Common myeloid progenitor, CD34-positive (primary cell): ENCODE measurements around the gene LPCAT2.

Source experiments
- CTCF ChIA-PET: fragments of 350-600 bp; sonication (Branson Sonifier 250); formaldehyde crosslinking; loops from one replicate; lab custom pipeline; 2021; ENCODE audit warnings: antibody characterized with exemption; lab: Charles Lee
- POLR2A ChIA-PET: fragments of 350-600 bp; sonication (Branson Sonifier 250); formaldehyde crosslinking; loops from one replicate; lab custom pipeline; 2021; ENCODE audit warnings: antibody characterized with exemption; lab: Charles Lee
- DNase-seq, 3 donors: peaks; one replicate each; pipeline versions ENCODE4 v3.0.0 to v3.0.0-alpha.2; 2013
- H3K27ac ChIP-seq, 2 experiments: 1 replicate in 1 of 2; 2 replicates in 1 of 2; pipeline ENCODE4 v1.7.0; 2013; ENCODE audit warnings: inconsistent platforms in 2 of 2, low read length in 2 of 2, mild to moderate bottlenecking in 2 of 2, low read depth in 1 of 2, moderate library complexity in 1 of 2; ENCODE audit not compliant: severe bottlenecking in 2 of 2, insufficient read depth in 1 of 2, poor library complexity in 1 of 2
- H3K27me3 ChIP-seq, 5 experiments: replicated peaks in 2 of 5; 1 replicate in 3 of 5; 2 replicates in 2 of 5; pipeline versions ENCODE4 v1.6.1 to v1.7.0; 2013; ENCODE audit warnings: low read length in 4 of 5, mild to moderate bottlenecking in 2 of 5, moderate library complexity in 2 of 5, inconsistent platforms in 1 of 5; ENCODE audit not compliant: insufficient read depth in 5 of 5, control insufficient read depth in 4 of 5
- H3K36me3 ChIP-seq, 4 experiments: 1 replicate in 2 of 4; 2 replicates in 2 of 4; pipeline versions ENCODE4 v1.6.1 to v1.7.0; 2013; ENCODE audit warnings: low read length in 3 of 4, control low read depth in 1 of 4, mild to moderate bottlenecking in 1 of 4; ENCODE audit not compliant: control insufficient read depth in 4 of 4, insufficient read depth in 4 of 4
- H3K4me1 ChIP-seq, 4 experiments: 1 replicate in 3 of 4; 2 replicates in 1 of 4; pipeline versions ENCODE4 v1.6.1 to v1.7.1; 2013; ENCODE audit warnings: low read length in 3 of 4, mild to moderate bottlenecking in 3 of 4, control low read depth in 1 of 4, inconsistent platforms in 1 of 4, moderate library complexity in 1 of 4; ENCODE audit not compliant: control insufficient read depth in 4 of 4, insufficient read depth in 4 of 4; ENCODE audit errors: control extremely low read depth in 1 of 4
- H3K4me3 ChIP-seq, 7 experiments: 1 replicate in 4 of 7; 2 replicates in 3 of 7; pipeline versions ENCODE4 v1.5.1 to v1.7.0; 2013; ENCODE audit warnings: mild to moderate bottlenecking in 7 of 7, low read length in 6 of 7, moderate library complexity in 6 of 7, inconsistent platforms in 2 of 7, low read depth in 2 of 7, control low read depth in 1 of 7; ENCODE audit not compliant: insufficient read depth in 4 of 7, control insufficient read depth in 1 of 7; ENCODE audit errors: extremely low read depth in 1 of 7
- H3K9me3 ChIP-seq, 5 experiments: 1 replicate in 4 of 5; 2 replicates in 1 of 5; pipeline versions ENCODE4 v1.6.1 to v1.7.1; 2013; ENCODE audit warnings: low read length in 4 of 5, mild to moderate bottlenecking in 2 of 5, inconsistent platforms in 1 of 5, low read depth in 1 of 5, moderate library complexity in 1 of 5; ENCODE audit not compliant: control insufficient read depth in 4 of 5, insufficient read depth in 2 of 5; ENCODE audit errors: control extremely low read depth in 1 of 5
- WGBS: methylation state at CpG from one replicate; pipeline ENCODE4 v1.1.5; 2013; ENCODE audit not compliant: insufficient coverage; 5-methylcytosine and 5-hydroxymethylcytosine counted together

The LPCAT2 gene

DNA sequence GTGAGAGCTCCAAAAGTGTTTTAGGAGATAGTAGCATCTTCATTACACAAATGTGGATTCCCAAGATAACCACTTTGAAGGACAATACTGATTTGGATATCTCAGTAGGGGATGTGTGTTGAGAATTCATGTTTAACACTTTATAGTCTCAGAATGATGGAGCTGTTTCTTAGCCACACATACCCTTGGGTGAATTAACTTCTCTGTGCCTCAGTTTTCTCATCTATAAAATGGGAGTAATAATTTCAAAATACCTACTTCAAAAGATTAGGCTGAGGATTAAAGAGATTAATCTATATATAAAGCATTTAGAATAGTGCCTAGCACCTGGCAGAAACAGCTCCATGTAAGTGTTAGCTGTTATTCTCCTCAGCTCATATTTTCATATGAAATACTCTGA is 19.0 kb downstream of the LPCAT2 start:
- Histone ChIP-seq H3K36me3 (peaks cover 6 to 56% (median 27%) of the 10 kb centered on the region in 4 experiments), H3K4me1 (peaks cover 0 to 2% (median 0%) of the 10 kb centered on the region in 4 experiments), H3K4me3 (no peak overlapping the region), H3K27ac (no peak overlapping the region), H3K27me3 (no peaks in the 10 kb centered on the region), H3K9me3 (no peaks in the 10 kb centered on the region)
- ChIA-PET CTCF (interaction anchor here (0.8 to 3.0 kb wide), 9 partner anchors 11 to 174 kb away, joined by 3 to 10 read pairs (median 4); no protein-coding TSS in a partner anchor), POLR2A (no interaction called here)
- DNase-seq = no peak

- POLR2A ChIA-PET = no interaction called here
- Histone ChIP-seq H3K9me3 (no peaks in the 10 kb centered on the region), H3K27me3 (no peaks in the 10 kb centered on the region), H3K36me3 (peaks cover 6 to 54% (median 33%) of the 10 kb centered on the region in 4 experiments), H3K4me1 (peaks cover 0 to 2% (median 0%) of the 10 kb centered on the region in 4 experiments), H3K4me3 (no peak overlapping the region), H3K27ac (no peak overlapping the region)
- CTCF ChIA-PET = interaction anchor here (0.8 to 3.0 kb wide), 8 partner anchors 14 to 173 kb away, joined by 3 to 10 read pairs (median 3); no protein-coding TSS in a partner anchor
- DNase-seq = no peak
- 81% methylated on average over 2 of the region's 2 CpGs for WGBS
Observed at GRCh38 chr16:55529018-55529417, 20.1 kb downstream of the LPCAT2 start.

DNA sequence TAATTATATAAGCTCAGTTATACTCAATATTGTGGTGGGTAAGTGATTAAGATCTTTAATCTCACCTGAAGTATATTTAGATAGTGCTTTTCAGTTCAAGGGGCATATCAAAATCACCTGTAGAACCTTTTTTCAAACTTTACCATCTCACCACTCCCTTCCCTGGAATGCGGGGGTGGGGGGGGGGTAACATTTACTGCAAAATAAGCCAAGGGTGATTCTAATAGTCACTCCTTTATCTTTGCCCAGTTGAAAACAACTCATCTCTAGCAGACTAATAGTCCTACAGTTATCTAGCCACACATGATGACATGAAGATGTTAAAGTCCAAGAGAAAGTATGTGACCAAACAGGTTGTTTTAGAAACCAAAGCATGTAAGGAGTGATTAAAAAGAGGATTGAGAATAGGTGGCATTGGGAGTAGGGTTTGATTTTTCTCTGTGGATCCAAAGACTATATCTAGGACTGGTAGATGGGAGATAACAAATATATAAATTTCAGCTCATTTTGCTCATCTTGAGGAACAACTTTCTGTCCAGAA is 21.5 kb downstream of the LPCAT2 start:
- Histone ChIP-seq H3K9me3 (no peaks in the 10 kb centered on the region), H3K4me3 (no peak overlapping the region), H3K4me1 (peaks cover 0 to 2% (median 0%) of the 10 kb centered on the region in 4 experiments), H3K27ac (no peak overlapping the region), H3K27me3 (no peaks in the 10 kb centered on the region), H3K36me3 (peaks cover 11 to 57% (median 36%) of the 10 kb centered on the region in 4 experiments)
- no peak for DNase-seq
- POLR2A ChIA-PET = no interaction called here
- CTCF ChIA-PET = interaction anchor here (1.1 to 3.6 kb wide), 4 partner anchors 30 to 172 kb away, joined by 3 to 17 read pairs (median 5); no protein-coding TSS in a partner anchor
- no CpG with 5 or more reads among the region's 1 CpG for WGBS

GRCh38 chr16:55532227-55532626 is 23.4 kb downstream of the LPCAT2 start:
- Histone ChIP-seq H3K4me3 (no peak overlapping the region), H3K36me3 (peaks cover 13 to 57% (median 35%) of the 10 kb centered on the region in 4 experiments), H3K27me3 (no peaks in the 10 kb centered on the region), H3K27ac (no peak overlapping the region), H3K4me1 (peaks cover 0 to 10% (median 2%) of the 10 kb centered on the region in 4 experiments), H3K9me3 (no peaks in the 10 kb centered on the region)
- WGBS = no CpG with 5 or more reads among the region's 1 CpG
- POLR2A ChIA-PET = no interaction called here
- no peak for DNase-seq
- CTCF ChIA-PET = interaction anchor here (1.3 to 3.6 kb wide), 4 partner anchors 31 to 170 kb away, joined by 3 to 17 read pairs (median 6); no protein-coding TSS in a partner anchor

DNA sequence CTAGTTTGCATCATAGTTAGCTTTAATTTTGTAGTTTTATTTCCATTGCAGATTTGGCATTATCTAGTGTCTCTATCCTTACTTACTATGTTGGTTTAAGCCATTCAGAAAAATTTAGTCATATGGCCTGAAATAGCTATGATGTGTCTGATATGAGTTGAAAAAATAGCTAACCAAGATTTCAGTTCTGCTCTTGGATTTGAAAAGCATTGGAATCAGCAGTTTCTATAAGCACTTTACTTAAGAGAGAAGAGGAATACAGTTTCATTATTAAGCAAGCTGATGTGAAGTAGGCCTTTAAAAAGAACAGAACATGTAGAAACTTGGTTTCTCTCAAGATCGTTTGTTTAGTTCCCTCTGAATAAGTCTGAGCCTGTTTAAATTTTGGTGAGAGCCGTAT is 25.9 kb downstream of the LPCAT2 start:
- ChIA-PET POLR2A (no interaction called here), CTCF (interaction anchor here (0.7 to 2.6 kb wide), 5 partner anchors 9 to 170 kb away, joined by 3 to 8 read pairs (median 3); no protein-coding TSS in a partner anchor)
- H3K4me1 ChIP-seq = peaks cover 0 to 23% (median 10%) of the 10 kb centered on the region in 4 experiments
- no peak overlapping the region for H3K27ac ChIP-seq
- 100% methylated on average over 2 of the region's 2 CpGs for WGBS
- H3K36me3 ChIP-seq = peaks cover 19 to 53% (median 27%) of the 10 kb centered on the region in 4 experiments
- no peak for DNase-seq
- H3K4me3 ChIP-seq = no peak overlapping the region
- H3K9me3 ChIP-seq = no peaks in the 10 kb centered on the region
- no peaks in the 10 kb centered on the region for H3K27me3 ChIP-seq

DNA sequence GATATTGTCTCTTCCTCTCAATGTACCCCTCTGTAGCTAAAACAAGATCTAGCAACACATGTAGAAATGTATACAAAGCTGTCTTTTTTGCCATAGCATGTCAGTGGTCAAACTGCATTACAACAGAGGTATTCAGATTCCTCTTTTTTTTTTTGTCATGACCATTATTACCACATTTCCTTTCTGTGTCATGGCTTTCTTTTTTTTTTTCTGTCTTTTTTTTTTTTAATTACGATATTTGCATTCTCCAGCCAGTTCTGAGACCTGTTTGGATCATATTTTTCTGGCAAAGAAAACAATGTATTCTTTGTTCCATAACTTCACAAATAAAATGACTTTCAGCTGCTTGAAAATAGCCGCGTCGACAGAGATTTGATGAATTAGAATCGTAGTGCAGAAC is 30.2 kb downstream of the LPCAT2 start:
- no CpG with 5 or more reads among the region's 5 CpGs for WGBS
- POLR2A ChIA-PET = interaction anchor here (1.0 kb wide), 1 partner anchor 29 kb away, joined by 3 read pairs; no protein-coding TSS in a partner anchor
- CTCF ChIA-PET = interaction anchor here (0.5 to 3.6 kb wide), 10 partner anchors 10 to 343 kb away, joined by 3 to 25 read pairs (median 4); no protein-coding TSS in a partner anchor
- Histone ChIP-seq H3K36me3 (peaks cover 0 to 43% (median 20%) of the 10 kb centered on the region in 4 experiments), H3K4me1 (peaks cover 0 to 27% (median 10%) of the 10 kb centered on the region in 4 experiments), H3K27ac (peak overlapping the region in 1 of 2 experiments; percentile 54), H3K27me3 (no peaks in the 10 kb centered on the region), H3K9me3 (no peaks in the 10 kb centered on the region), H3K4me3 (peak overlapping the region in 1 of 7 experiments; percentile 15)
- DNase-seq = peak; percentile 31 to 71 (median 68)

DNA sequence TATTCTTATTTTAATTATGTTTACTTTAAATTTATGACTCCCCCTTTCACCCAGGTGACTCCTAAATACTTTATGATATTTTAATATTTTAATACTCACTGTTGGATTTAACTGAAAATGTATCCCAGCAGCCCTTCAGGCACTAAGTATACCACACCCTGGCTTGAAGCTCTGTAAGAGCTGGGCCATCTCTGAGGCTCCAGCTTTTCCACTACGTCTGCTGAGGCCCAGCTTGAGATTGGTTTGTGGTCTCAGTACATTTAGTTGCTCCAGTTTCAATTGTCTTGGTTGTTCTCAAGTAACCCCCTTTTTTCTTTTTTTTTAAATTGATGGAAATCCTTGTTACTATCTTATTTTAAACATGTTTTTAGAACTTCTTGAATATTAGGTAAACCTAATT is 30.6 kb downstream of the LPCAT2 start:
- Histone ChIP-seq H3K4me3 (no peak overlapping the region), H3K27ac (no peak overlapping the region), H3K36me3 (peaks cover 0 to 46% (median 22%) of the 10 kb centered on the region in 4 experiments), H3K9me3 (no peaks in the 10 kb centered on the region), H3K27me3 (no peaks in the 10 kb centered on the region), H3K4me1 (peaks cover 0 to 27% (median 10%) of the 10 kb centered on the region in 4 experiments)
- peak in 2 of 3 donors; percentile 9 to 13 for DNase-seq
- ChIA-PET CTCF (interaction anchor here (1.1 to 3.1 kb wide), 4 partner anchors 9 to 162 kb away, joined by 4 to 20 read pairs (median 5); no protein-coding TSS in a partner anchor), POLR2A (no interaction called here)
- WGBS = 60% methylated on average over 1 of the region's 1 CpG
